IPS DF 6.9 (cell line): Measurements from ENCODE around the gene GPC5.
"Not testable (repeated sequence)": the region's sequence is repeated elsewhere in the genome, so short reads cannot be mapped to it uniquely, and the experiment has no call there.

Experiments used
- DNase-seq: peaks from one replicate; pipeline ENCODE4 v3.0.0-alpha.2; 2013; ENCODE audit warnings: low read depth, low spot score
- H3K27ac ChIP-seq: one replicate; pipeline ENCODE4 v1.5.1; 2013; ENCODE audit warnings: low read length, control low read depth
- H3K27me3 ChIP-seq: 2 replicates; pipeline ENCODE4 v1.6.1; 2013; ENCODE audit warnings: mild to moderate bottlenecking, low read length; ENCODE audit not compliant: control insufficient read depth, insufficient read depth
- H3K36me3 ChIP-seq: 2 replicates; pipeline ENCODE4 v1.6.1; 2013; ENCODE audit warnings: low read length; ENCODE audit not compliant: control insufficient read depth, insufficient read depth
- H3K4me1 ChIP-seq: 2 replicates; pipeline ENCODE4 v1.6.1; 2013; ENCODE audit warnings: low read length; ENCODE audit not compliant: control insufficient read depth, insufficient read depth
- H3K4me3 ChIP-seq: 2 replicates; pipeline ENCODE4 v1.5.1; 2013; ENCODE audit warnings: mild to moderate bottlenecking, low read length
- H3K9me3 ChIP-seq: 2 replicates; pipeline ENCODE4 v1.6.1; 2013; ENCODE audit warnings: low read length, inconsistent platforms; ENCODE audit not compliant: control insufficient read depth, insufficient read depth
- WGBS: extraction: QIAGEN DNeasy Blood & Tissue Kit; methylation state at CpG from one replicate; pipeline ENCODE4 v1.1.7; 2013; ENCODE audit warnings: mixed read lengths, missing lambda C conversion rate; ENCODE audit not compliant: insufficient read length, insufficient coverage; 5-methylcytosine and 5-hydroxymethylcytosine counted together

The GPC5 gene

DNA sequence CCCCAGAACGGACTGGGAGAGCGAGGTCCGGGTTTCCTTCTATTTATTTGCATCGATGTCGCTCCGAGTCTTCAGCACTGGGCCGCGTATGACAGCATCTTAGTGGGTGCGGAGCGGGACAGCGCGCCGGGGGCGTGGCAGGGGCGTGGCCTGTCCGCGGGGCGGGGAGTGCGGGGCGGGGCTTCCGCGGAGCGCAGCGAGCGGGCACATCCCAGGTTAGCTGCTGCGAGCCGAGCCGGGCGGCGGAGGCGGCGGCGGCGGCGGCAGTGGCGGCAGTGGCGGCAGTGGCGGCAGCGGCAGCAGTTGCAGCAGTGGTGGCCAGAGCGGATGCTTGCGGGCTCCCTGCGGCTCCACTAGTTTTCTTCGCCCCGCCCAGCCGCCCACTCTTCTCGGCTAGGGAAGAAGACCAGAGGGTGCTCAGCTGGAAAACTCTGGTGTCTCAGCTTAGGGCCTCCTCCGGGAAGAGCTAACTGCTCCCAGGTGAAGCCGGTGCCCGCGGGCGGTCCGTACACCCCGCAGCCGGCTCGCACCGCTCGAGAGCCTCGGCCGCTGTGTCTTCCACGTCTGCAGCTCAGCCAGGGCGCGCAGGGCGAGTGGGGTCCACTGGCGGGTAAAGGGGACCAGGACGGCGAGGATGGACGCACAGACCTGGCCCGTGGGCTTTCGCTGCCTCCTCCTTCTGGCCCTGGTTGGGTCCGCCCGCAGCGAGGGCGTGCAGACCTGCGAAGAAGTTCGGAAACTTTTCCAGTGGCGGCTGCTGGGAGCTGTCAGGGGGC is at the start of gene GPC5:
TSS of gene GPC5 (plus strand) at position 209 of the 776 bp plus-strand sequence.
- H3K4me1 ChIP-seq: no peaks in the 10 kb centered on the region
- peaks cover 18% of the 10 kb centered on the region for H3K27me3 ChIP-seq
- peak within 1 kb of the TSS; percentile 65 for H3K4me3 ChIP-seq
- DNase-seq: peak; percentile 25
- H3K27ac ChIP-seq: no peak within 1 kb of the TSS
- WGBS: no CpG with 5 or more reads among the region's 76 CpGs
- no peaks in the 10 kb centered on the region for H3K36me3 ChIP-seq
- H3K9me3 ChIP-seq: no peaks in the 10 kb centered on the region

DNA sequence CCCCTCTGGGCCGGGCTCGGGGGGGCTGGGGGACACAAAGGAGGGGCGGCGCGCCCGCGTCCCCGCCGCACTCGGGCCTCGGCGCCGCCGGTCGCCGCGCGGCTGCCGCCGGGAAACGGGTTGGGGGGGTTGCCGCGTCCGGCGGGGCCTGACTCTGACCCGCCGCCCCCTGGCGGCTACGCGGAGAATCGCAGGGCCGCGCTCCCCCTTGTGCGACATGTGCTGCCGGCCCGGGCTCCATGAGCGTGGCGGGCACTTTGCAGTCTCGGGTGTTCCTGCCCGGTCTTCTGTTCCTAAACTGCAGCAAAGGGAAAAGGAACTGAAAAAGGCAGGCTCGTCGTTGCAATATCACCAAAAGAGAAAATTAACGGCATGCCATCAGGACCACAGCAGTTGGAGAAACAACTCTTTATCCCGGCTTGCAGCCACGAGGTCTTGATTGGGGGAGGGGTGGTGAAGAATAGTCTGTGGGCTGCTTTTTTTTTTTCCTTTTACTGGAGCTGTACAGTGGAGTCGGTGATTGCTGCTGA is 49.5 kb upstream of the GPC5 start:
- no peak overlapping the region for H3K27ac ChIP-seq
- no peaks in the 10 kb centered on the region for H3K27me3 ChIP-seq
- peaks cover 16% of the 10 kb centered on the region; the same call in 1 of the 2 replicates for H3K36me3 ChIP-seq
- peak overlapping the region; percentile 97 for H3K4me3 ChIP-seq
- WGBS: no CpG with 5 or more reads among the region's 46 CpGs
- H3K9me3 ChIP-seq: no peaks in the 10 kb centered on the region
- peaks cover 2% of the 10 kb centered on the region for H3K4me1 ChIP-seq
- peak; percentile 47 for DNase-seq

DNA sequence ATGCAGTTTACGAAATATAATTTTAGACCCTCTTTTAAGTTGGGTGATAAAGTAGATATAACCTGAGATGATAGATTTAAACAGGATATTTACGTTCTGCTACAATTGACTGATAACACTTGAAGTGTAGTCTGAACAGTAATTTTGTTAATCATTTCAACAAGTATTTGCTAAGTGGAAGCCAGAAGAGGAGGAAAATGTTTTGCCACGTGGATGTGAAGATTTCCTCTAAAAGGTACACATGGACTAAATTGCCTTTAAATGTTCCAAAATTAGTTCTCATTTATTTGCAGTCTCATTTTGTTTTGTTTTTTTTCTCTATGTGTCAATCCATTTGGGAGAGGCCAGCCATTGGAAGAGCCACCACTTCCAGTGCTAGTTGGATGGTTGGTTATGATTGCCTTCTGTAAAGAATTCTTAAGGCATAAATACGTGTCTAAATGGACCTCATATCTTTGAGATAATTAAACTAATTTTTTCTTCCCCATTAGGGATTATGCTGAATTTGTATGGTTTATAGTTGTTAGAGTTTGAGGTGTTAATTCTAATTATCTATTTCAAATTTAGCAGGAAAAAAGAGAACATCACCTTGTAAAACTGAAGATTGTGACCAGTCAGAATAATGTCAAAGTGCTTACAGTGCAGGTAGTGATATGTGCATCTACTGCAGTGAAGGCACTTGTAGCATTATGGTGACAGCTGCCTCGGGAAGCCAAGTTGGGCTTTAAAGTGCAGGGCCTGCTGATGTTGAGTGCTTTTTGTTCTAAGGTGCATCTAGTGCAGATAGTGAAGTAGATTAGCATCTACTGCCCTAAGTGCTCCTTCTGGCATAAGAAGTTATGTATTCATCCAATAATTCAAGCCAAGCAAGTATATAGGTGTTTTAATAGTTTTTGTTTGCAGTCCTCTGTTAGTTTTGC is 48.2 kb upstream of the GPC5 start:
- no peak overlapping the region for H3K27ac ChIP-seq
- WGBS: no CpG with 5 or more reads among the region's 5 CpGs
- peaks cover 2% of the 10 kb centered on the region for H3K4me1 ChIP-seq

DNA sequence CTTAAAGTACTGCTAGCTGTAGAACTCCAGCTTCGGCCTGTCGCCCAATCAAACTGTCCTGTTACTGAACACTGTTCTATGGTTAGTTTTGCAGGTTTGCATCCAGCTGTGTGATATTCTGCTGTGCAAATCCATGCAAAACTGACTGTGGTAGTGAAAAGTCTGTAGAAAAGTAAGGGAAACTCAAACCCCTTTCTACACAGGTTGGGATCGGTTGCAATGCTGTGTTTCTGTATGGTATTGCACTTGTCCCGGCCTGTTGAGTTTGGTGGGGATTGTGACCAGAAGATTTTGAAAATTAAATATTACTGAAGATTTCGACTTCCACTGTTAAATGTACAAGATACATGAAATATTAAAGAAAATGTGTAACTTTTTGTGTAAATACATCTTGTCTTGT is 47.3 kb upstream of the GPC5 start:
- no CpG with 5 or more reads among the region's 5 CpGs for whole genome bisulfite sequencing
- no peaks in the 10 kb centered on the region for H3K27me3 ChIP-seq
- no peak overlapping the region for H3K27ac ChIP-seq
- DNase-seq: no peak
- H3K4me1 ChIP-seq: peaks cover 2% of the 10 kb centered on the region
- H3K4me3 ChIP-seq: no peak overlapping the region
- H3K36me3 ChIP-seq: peaks cover 21% of the 10 kb centered on the region; the same call in 1 of the 2 replicates
- H3K9me3 ChIP-seq: no peaks in the 10 kb centered on the region

More for the DNA sequence above, 48.2 kb upstream of the GPC5 start:
- Histone ChIP-seq H3K4me3 (no peak overlapping the region; the same call in 1 of the 2 replicates), H3K36me3 (peaks cover 19% of the 10 kb centered on the region; the same call in 1 of the 2 replicates), H3K27me3 (no peaks in the 10 kb centered on the region), H3K9me3 (no peaks in the 10 kb centered on the region)
- DNase-seq: no peak

DNA sequence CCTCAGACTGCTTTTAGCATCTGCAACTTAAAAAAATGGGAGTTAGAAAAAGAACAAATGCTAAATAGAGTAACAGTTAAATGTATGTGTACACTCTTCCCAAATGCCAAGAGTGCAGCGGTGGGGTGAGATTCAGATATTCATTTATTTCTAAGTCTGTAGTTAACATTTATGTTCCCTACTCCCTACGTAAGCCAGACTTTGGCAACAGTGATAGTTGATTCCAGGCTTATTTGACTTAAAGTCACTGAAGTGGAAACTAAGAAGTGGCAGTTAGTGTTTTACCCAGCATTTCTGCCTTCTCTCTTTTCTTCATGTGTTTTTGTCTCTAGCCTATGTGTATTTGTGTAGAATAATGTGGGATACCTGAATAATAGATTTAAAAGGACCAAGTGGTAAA is 46.4 kb upstream of the GPC5 start:
- Histone ChIP-seq H3K27ac (no peak overlapping the region), H3K27me3 (no peaks in the 10 kb centered on the region), H3K4me3 (no peak overlapping the region), H3K9me3 (no peaks in the 10 kb centered on the region), H3K36me3 (peaks cover 24% of the 10 kb centered on the region; the same call in 1 of the 2 replicates), H3K4me1 (peaks cover 2% of the 10 kb centered on the region)
- WGBS: no CpG with 5 or more reads among the region's 2 CpGs
- no peak for DNase-seq

DNA sequence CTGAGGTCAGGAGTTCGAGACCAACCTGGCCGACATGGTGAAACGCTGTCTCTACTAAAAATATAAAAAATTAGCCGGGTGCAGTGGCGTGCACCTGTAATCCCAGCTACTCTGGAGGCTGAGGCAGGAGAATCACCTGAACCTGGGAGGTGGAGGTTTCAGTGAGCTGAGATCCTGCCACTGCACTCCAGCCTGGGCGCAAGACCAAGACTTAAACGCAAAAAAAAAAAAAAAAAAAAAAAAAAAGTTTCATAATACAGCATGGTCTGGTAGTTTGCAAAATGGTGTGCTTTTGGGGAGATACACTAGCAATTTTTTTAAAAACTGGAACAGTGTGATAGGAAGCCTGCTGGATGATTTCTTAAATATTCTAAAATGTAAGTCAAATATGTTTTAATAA is 45.5 kb upstream of the GPC5 start:
- peaks cover 25% of the 10 kb centered on the region; the same call in 1 of the 2 replicates for H3K36me3 ChIP-seq
- not testable (repeated sequence) for DNase-seq

DNA sequence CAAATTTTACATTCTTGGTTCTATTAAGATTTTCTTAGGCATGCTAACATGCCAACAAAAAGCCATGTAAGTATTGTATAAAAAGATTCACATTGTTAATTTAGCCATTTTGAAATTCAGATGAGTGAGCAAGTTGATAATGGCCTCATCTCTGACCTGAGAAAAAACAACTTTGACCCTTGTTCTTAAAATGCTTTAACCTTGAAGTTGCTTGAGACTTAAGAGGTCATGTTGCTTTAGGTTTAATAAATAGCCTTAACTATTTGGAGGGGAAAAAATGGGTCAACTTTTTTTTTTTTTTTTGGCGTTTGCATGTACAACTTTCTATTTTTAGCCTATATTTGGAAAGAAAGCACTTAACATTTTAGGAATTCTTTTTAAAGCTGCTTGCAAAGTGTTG is 44.9 kb upstream of the GPC5 start:
- no CpG with 5 or more reads among the region's 1 CpG for WGBS
- peaks cover 25% of the 10 kb centered on the region; the same call in 1 of the 2 replicates for H3K36me3 ChIP-seq

More for the DNA sequence above, 45.5 kb upstream of the GPC5 start:
- H3K4me1 ChIP-seq, H3K27ac ChIP-seq, H3K4me3 ChIP-seq, H3K9me3 ChIP-seq, H3K27me3 ChIP-seq: not testable (repeated sequence)
- no CpG with 5 or more reads among the region's 7 CpGs for WGBS

DNA sequence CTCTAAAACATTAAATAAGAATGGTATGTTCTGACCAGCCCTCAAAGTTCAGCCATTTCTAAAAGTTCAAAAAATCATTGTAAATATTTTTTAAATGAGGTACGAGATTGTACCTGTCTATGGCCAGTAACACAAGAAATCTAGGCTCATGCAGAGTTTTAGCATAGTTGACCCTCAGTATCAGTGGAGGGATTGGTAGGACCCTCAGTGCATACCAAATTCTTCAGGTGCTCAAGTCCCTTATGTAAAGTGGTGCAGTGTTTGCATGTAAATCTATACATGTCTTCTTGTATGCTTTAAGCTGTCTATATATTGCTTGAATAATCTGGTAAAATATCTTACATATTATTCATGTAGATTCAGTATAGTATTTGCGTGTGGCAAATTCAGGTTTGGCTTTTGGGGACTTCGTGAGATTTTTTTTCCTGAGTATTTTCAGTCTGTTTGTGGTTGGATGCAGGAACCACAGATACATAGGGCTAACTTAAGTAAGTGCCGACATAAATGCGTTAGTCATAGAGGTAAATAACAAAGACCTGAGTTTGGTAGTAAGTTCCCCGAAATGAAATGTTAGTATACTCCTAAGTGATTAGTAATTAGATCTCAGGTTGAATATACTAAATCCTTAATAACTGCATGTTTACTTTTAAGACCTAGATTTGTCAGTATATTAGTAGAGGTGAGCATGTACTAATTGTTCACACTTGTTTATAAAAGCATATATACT is 43.2 kb upstream of the GPC5 start:
- Histone ChIP-seq H3K9me3 (no peaks in the 10 kb centered on the region), H3K36me3 (peaks cover 25% of the 10 kb centered on the region; the same call in 1 of the 2 replicates), H3K4me3 (no peak overlapping the region), H3K27me3 (no peaks in the 10 kb centered on the region), H3K27ac (no peak overlapping the region), H3K4me1 (peaks cover 2% of the 10 kb centered on the region)
- no CpG with 5 or more reads among the region's 6 CpGs for WGBS
- DNase-seq: no peak

More for the DNA sequence above, 44.9 kb upstream of the GPC5 start:
- H3K9me3 ChIP-seq: no peaks in the 10 kb centered on the region
- no peaks in the 10 kb centered on the region for H3K27me3 ChIP-seq
- H3K4me3 ChIP-seq: no peak overlapping the region
- peaks cover 2% of the 10 kb centered on the region for H3K4me1 ChIP-seq
- no peak for DNase-seq
- no peak overlapping the region for H3K27ac ChIP-seq

DNA sequence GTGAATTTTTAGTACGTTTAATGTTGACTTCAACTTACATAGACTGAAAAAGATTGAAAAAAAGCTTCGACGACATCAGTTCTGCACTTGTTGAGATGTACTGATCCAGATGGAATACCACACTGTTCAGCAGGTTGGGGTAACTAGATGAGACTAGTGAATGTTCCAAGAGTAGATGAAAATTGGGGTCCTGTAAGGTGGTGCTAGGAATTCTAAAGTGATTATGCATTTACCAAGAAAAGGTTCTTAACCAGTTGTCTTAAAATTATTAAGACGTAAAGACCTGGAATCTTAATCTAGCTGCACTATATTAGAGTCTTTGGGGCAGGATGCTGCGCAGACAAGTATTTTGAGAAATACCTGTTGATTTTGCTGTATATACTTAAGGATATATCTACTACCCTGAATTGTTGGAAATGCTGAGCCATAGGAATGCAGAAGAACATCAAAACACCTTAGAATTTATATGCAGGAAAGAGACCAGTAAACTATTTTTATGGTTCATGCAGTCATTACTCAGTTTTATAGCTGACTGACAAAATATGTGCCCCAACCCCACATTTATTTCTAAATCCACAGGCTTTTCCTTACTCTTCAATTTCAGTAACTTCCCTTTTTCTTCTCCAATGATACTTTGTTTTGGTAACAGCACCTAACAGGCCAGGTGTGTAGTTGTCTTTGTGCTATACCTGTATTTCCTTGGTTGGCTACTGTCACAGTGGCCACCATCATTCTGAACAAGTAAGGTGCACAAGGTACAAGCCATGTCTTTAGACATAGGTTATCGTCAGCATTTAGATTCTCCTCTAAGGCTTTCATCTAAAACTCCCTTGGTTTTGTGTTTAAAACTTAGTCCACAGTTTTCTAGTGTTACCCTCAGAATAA is 42.4 kb upstream of the GPC5 start:
- Histone ChIP-seq H3K27me3 (no peaks in the 10 kb centered on the region), H3K9me3 (no peaks in the 10 kb centered on the region), H3K4me1 (no peaks in the 10 kb centered on the region; the same call in 1 of the 2 replicates), H3K36me3 (peaks cover 18% of the 10 kb centered on the region; the same call in 1 of the 2 replicates), H3K4me3 (no peak overlapping the region), H3K27ac (no peak overlapping the region)
- WGBS: no CpG with 5 or more reads among the region's 6 CpGs
- DNase-seq: no peak
